CD14-positive monocyte (primary cell): ENCODE measurements around the gene USP6. TPM values are rescaled to one million over a fixed set of nuclear protein-coding genes. Genes with fewer than 3 reads are reported as not detected.

Experiments used
- DNase-seq, 3 donors: peaks; one replicate each; pipeline ENCODE4 v3.0.0-alpha.2; 2011 to 2022
- H2AFZ ChIP-seq: 2 replicates; pipeline ENCODE4 v1.6.0; 2012; ENCODE audit warnings: mild to moderate bottlenecking, low read depth, low read length, inconsistent platforms; ENCODE audit not compliant: insufficient read depth, poor library complexity, severe bottlenecking
- H3K27ac ChIP-seq, 2 donors: 1 replicate in 1 of 2; 2 replicates in 1 of 2; pipeline ENCODE4 v1.5.1; 2012 to 2013; ENCODE audit warnings: low read length in 2 of 2, control low read depth in 1 of 2, inconsistent platforms in 1 of 2, low read depth in 1 of 2, mild to moderate bottlenecking in 1 of 2
- H3K27me3 ChIP-seq, 2 donors: one replicate each; pipeline versions ENCODE4 v1.6.0 to v1.6.1; 2011 to 2013; ENCODE audit warnings: low read length in 2 of 2; ENCODE audit not compliant: control insufficient read depth in 2 of 2, insufficient read depth in 2 of 2
- H3K36me3 ChIP-seq, 2 donors: replicated peaks in 1 of 2; 1 replicate in 1 of 2; 2 replicates in 1 of 2; pipeline versions ENCODE4 v1.5.1 to v1.6.1; 2012 to 2013; ENCODE audit warnings: low read length in 2 of 2, control low read depth in 1 of 2, inconsistent platforms in 1 of 2, mild to moderate bottlenecking in 1 of 2; ENCODE audit not compliant: insufficient read depth in 2 of 2, control insufficient read depth in 1 of 2
- H3K4me1 ChIP-seq, 2 donors: 1 replicate in 1 of 2; 2 replicates in 1 of 2; pipeline versions ENCODE4 v1.5.1 to v1.6.1; 2012 to 2013; ENCODE audit warnings: low read length in 2 of 2, control low read depth in 1 of 2, inconsistent platforms in 1 of 2, mild to moderate bottlenecking in 1 of 2, moderate library complexity in 1 of 2; ENCODE audit not compliant: insufficient read depth in 2 of 2, control insufficient read depth in 1 of 2
- H3K4me2 ChIP-seq: replicated peaks from 2 replicates; pipeline ENCODE3; 2012; ENCODE audit warnings: low read length, moderate library complexity, mild to moderate bottlenecking; ENCODE audit not compliant: poor library complexity, severe bottlenecking; ENCODE audit errors: extremely low read depth
- H3K4me3 ChIP-seq, 3 experiments: fragments of 200-600 bp in 1 of 3; sonication (generic) in 1 of 3; replicated peaks in 1 of 3; 1 replicate in 2 of 3; 2 replicates in 1 of 3; pipeline ENCODE4 v1.5.1; 2011 to 2013; ENCODE audit warnings: low read length in 3 of 3, mild to moderate bottlenecking in 3 of 3, control low read depth in 2 of 3, low read depth in 2 of 3, inconsistent platforms in 1 of 3, moderate library complexity in 1 of 3
- H3K79me2 ChIP-seq: 2 replicates; pipeline ENCODE4 v1.6.0; 2012; ENCODE audit warnings: mild to moderate bottlenecking, control low read depth, inconsistent platforms, low read length, moderate library complexity; ENCODE audit not compliant: insufficient read depth
- H3K9ac ChIP-seq: 2 replicates; pipeline ENCODE4 v1.6.0; 2017; ENCODE audit warnings: low read length, mild to moderate bottlenecking; ENCODE audit not compliant: insufficient read depth, poor library complexity, severe bottlenecking
- H3K9me3 ChIP-seq, 2 donors: replicated peaks in 1 of 2; 1 replicate in 1 of 2; 2 replicates in 1 of 2; pipeline versions ENCODE4 v1.5.1 to v1.6.1; 2012 to 2013; ENCODE audit warnings: low read length in 2 of 2, control low read depth in 1 of 2; ENCODE audit not compliant: control insufficient read depth in 1 of 2, insufficient read depth in 1 of 2
- H4K20me1 ChIP-seq: 2 replicates; pipeline ENCODE4 v1.6.0; 2012; ENCODE audit warnings: mild to moderate bottlenecking, low read length, control low read depth, moderate library complexity; ENCODE audit not compliant: insufficient read depth
- H3K27ac Mint-ChIP-seq, 7 donors: one replicate each; pipeline ENCODE4 v1.8.0; 2020; ENCODE audit warnings: mild to moderate bottlenecking in 7 of 7, mixed read lengths in 7 of 7, moderate library complexity in 6 of 7, inconsistent platforms in 2 of 7
- H3K27me3 Mint-ChIP-seq, 3 donors: one replicate each; pipeline ENCODE4 v1.8.0; 2021 to 2022; ENCODE audit warnings: low read depth in 3 of 3, mild to moderate bottlenecking in 3 of 3, mixed read lengths in 3 of 3, moderate library complexity in 3 of 3, inconsistent platforms in 1 of 3
- H3K36me3 Mint-ChIP-seq, 2 donors: one replicate each; pipeline ENCODE4 v1.8.0; 2020; ENCODE audit warnings: mixed read lengths in 2 of 2, inconsistent platforms in 1 of 2, mild to moderate bottlenecking in 1 of 2
- H3K4me1 Mint-ChIP-seq: one replicate; pipeline ENCODE4 v1.8.0; 2020; ENCODE audit warnings: mild to moderate bottlenecking, mixed read lengths
- H3K4me3 Mint-ChIP-seq, 2 donors: one replicate each; pipeline ENCODE4 v1.8.0; 2020; ENCODE audit warnings: mild to moderate bottlenecking in 2 of 2, mixed read lengths in 2 of 2, moderate library complexity in 1 of 2
- H3K9me3 Mint-ChIP-seq, 7 donors: one replicate each; pipeline ENCODE4 v1.8.0; 2020 to 2022; ENCODE audit warnings: mixed read lengths in 7 of 7, mild to moderate bottlenecking in 6 of 7, moderate library complexity in 6 of 7, inconsistent platforms in 2 of 7
- WGBS: methylation state at CpG from one replicate; pipeline ENCODE4 v1.1.5; 2013; ENCODE audit warnings: missing lambda C conversion rate; ENCODE audit not compliant: insufficient coverage; 5-methylcytosine and 5-hydroxymethylcytosine counted together
- intact Hi-C, 2 donors: fragments of 100-400 bp; cut with micrococcal nuclease; formaldehyde crosslinking; loops; one replicate each; pipeline versions ENCODE4 v1.15.0 to v1.15.1; 2023
- polyA plus RNA-seq, 3 donors: library from polyadenylated mRNA; depleted of rRNA in 1 of 3; unstranded in 2 of 3; stranded (reverse) in 1 of 3; fragments of 300-500 nt in 2 of 3; fragments of >200 nt in 1 of 3; fragmentation: Illumina TruSeq in 2 of 3; gene quantifications; 1 replicate in 2 of 3; 2 replicates in 1 of 3; pipeline ENCODE4 v1.2.3, GENCODE V29; 2012 to 2021
- TF ChIP-seq, protein P1 (sequence below): fragments of 200-600 bp; IDR thresholded peaks from one replicate; pipeline ENCODE4 v1.8.0; 2022; ENCODE audit warnings: antibody characterized with exemption, mild to moderate bottlenecking

USP6 gene
- polyA plus RNA-seq, 3 donors, result 0.02 to 0.08 (median 0.02) TPM

DNA sequence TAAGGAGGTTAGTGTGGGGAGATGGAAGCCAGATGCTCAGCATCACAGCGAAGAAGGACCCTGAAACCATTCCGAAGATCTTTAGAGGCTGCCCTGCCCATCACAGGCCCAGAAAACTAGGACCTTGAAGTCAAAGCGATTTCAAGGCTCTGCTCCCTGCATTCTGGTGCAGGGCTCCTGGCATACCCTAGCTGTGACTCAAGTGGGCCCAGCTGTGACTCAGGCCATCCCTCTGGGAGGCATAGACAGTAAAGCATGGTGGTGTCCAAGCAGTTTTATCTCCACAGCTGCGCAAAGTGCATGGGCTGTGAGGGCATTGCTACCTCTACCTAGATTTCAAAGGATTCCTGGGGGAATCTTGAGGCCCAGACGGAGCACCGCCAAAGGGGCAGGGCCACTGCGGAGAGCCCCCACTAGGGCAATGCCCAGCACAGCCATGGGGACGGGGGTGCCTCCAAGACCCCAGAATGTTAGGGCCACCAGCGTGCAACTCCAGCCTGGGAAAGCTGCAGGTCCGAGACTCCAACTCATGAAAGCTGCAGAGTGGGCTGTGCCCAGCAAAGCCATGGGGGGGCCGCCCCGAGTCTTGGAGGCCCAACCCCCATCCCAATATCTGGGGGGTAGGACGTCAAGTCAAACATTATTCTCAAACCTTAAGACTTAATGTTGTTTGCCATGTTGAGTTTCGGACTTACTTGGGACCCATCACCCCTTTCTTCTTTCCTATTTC, 87.5 kb downstream of the USP6 start:
- H3K36me3 ChIP-seq, result peaks cover 0 to 11% of the 10 kb centered on the region in 2 donors
- H3K9ac ChIP-seq, result no peak overlapping the region
- H4K20me1 ChIP-seq, result no peaks in the 10 kb centered on the region
- peaks cover 6 to 27% of the 10 kb centered on the region in 2 donors for H3K36me3 Mint-ChIP-seq
- peak overlapping the region in 1 of 7 donors; percentile 17 for H3K27ac Mint-ChIP-seq
- TF ChIP-seq, protein P1, sequence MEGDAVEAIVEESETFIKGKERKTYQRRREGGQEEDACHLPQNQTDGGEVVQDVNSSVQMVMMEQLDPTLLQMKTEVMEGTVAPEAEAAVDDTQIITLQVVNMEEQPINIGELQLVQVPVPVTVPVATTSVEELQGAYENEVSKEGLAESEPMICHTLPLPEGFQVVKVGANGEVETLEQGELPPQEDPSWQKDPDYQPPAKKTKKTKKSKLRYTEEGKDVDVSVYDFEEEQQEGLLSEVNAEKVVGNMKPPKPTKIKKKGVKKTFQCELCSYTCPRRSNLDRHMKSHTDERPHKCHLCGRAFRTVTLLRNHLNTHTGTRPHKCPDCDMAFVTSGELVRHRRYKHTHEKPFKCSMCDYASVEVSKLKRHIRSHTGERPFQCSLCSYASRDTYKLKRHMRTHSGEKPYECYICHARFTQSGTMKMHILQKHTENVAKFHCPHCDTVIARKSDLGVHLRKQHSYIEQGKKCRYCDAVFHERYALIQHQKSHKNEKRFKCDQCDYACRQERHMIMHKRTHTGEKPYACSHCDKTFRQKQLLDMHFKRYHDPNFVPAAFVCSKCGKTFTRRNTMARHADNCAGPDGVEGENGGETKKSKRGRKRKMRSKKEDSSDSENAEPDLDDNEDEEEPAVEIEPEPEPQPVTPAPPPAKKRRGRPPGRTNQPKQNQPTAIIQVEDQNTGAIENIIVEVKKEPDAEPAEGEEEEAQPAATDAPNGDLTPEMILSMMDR, result no peak
- DNase-seq, result no peak
- intact Hi-C loops, result no loop called here
- H3K9me3 Mint-ChIP-seq, result peaks cover 0 to 2% (median 0%) of the 10 kb centered on the region in 7 donors
- no peak overlapping the region for H3K4me3 ChIP-seq
- no peak overlapping the region for H3K4me2 ChIP-seq
- H3K9me3 ChIP-seq, result no peaks in the 10 kb centered on the region
- peaks cover 0 to 4% of the 10 kb centered on the region in 2 donors for H3K4me1 ChIP-seq
- H3K4me3 Mint-ChIP-seq, result no peak overlapping the region
- peaks cover 0 to 3% (median 2%) of the 10 kb centered on the region in 3 donors for H3K27me3 Mint-ChIP-seq
- H3K79me2 ChIP-seq, result no peaks in the 10 kb centered on the region
- over 99% methylated on average over 9 of the region's 14 CpGs for WGBS
- peaks cover 7% of the 10 kb centered on the region for H3K4me1 Mint-ChIP-seq
- H3K27me3 ChIP-seq, result no peaks in the 10 kb centered on the region
- H2AFZ ChIP-seq, result no peak overlapping the region
- H3K27ac ChIP-seq, result no peak overlapping the region

DNA sequence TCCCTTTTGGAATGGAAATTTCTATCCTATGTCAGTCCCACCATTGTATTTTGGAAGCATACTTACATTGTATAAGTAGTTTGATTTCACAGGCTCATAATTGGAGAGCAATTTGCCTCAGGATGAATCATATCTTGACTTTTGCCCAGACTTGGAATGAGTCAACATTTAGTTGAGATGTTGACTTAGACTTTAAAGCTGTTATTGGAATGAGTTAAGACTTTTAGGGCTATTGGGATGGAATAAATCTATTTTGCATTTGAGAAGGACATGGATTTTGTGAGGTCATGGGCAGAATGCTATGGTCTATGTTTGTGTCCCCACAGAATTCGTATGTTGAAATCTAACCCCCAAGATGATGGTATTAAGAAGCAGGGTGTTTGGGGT, 88.1 kb downstream of the USP6 start:
- H3K9ac ChIP-seq, result no peak overlapping the region
- no peaks in the 10 kb centered on the region for H4K20me1 ChIP-seq
- intact Hi-C loops, result no loop called here
- H3K9me3 ChIP-seq, result no peaks in the 10 kb centered on the region
- H3K4me2 ChIP-seq, result no peak overlapping the region
- Mint-ChIP-seq H3K4me1 (peaks cover 3% of the 10 kb centered on the region), H3K4me3 (no peak overlapping the region), H3K27ac (no peak overlapping the region), H3K9me3 (peaks cover 0 to 2% (median 0%) of the 10 kb centered on the region in 7 donors), H3K27me3 (peaks cover 0 to 3% (median 2%) of the 10 kb centered on the region in 3 donors), H3K36me3 (peaks cover 11 to 31% of the 10 kb centered on the region in 2 donors)
- peaks cover 3 to 11% of the 10 kb centered on the region in 2 donors for H3K36me3 ChIP-seq
- no peaks in the 10 kb centered on the region for H3K27me3 ChIP-seq
- no peaks in the 10 kb centered on the region for H3K4me1 ChIP-seq
- TF ChIP-seq, protein P1, result no peak
- H3K4me3 ChIP-seq, result no peak overlapping the region
- no peaks in the 10 kb centered on the region for H3K79me2 ChIP-seq
- WGBS, result 86% methylated on average over 1 of the region's 1 CpG
- H2AFZ ChIP-seq, result no peak overlapping the region
- no peak for DNase-seq
- no peak overlapping the region for H3K27ac ChIP-seq
